HG03442 (cell line): ENCODE results near the gene PAPPA2.
"Not testable (repeated sequence)": the region's sequence is repeated elsewhere in the genome, so short reads cannot be mapped to it uniquely, and the experiment has no call there.

Experiments
- ATAC-seq: cut with Tn5 transposase; IDR thresholded peaks from one replicate; pipeline ENCODE4 v1.9.1; 2021; ENCODE audit warnings: mild to moderate bottlenecking, moderate library complexity; ENCODE audit not compliant: unreplicated experiment

Gene PAPPA2

DNA sequence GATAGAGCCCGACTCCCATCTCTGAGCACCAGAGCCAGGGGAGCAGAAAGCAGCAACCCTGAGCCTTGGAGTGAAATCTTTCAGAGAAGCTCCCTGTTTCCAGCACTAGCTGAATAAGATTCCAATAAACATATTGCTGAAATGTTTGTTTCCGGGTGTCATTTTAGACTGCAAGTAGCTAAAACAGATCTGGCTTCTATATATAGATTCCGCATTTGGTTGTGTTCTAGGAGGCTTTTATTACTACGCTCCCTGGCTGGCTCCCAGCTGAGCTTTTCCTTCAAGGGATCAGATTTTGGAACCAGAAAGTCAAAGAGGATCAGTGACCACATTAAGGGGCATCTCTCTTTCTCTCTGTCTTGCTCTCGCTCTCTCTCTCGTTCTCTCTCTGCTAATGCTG, 88.2 kb downstream of the PAPPA2 start:
- no peak for ATAC-seq

DNA sequence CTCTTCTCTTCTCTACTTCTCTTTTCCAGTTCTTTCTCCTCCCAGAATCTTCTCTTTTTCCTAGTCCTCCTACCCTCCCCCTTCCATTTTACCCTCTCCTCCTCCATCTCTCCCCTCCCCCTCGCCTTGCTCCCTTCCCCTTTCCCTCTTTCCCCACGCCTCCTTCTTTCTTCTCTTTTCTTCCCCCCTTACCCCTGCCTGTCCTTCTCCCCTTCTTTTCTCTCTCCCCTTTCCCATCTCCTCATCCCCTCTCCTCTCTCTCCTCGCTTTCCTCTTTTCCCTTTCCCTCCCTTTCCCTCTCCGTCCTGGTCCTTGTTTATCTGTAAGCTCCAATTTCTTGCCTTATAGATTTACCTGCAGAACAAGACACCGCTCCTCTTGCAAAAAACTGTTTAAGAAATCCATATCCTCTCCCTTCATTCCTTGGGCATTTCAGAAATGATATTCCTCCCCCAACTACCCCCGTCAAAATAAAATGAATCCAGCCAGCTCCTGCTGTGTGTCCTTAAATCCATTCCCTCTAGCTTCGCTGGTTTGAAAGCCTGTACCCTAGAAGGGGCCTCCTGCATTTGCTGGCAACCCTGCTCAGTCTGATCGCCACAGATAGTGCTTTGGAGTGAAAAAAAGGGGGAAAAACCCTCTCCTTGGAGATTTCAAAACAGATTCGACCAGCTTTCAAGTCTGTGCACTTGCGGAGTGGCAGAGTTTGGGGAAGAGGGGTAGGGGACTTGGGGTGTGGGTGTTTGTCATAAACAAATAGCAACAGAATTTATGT, 89.4 kb downstream of the PAPPA2 start:
- ATAC-seq: no peak

DNA sequence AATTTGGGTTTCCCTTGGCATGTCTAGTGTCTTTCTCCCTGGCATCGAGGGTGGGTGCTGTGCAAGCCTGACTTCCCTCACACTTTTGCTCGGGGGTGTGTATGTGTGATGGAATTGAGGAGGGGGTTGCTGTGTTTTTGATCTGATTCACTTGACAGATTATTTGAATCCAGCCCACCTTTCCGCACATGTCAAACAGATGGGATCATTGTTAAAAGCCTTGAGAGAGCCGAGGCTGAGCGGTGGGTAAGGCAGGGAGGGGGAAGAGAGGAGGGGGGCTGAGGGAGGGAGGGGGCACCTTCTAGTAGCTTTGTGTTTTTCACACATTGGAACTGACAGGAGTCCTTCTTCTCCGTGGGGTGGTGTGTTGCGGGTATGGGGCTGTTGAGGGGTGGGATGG, 90.0 kb downstream of the PAPPA2 start:
- no peak for ATAC-seq

DNA sequence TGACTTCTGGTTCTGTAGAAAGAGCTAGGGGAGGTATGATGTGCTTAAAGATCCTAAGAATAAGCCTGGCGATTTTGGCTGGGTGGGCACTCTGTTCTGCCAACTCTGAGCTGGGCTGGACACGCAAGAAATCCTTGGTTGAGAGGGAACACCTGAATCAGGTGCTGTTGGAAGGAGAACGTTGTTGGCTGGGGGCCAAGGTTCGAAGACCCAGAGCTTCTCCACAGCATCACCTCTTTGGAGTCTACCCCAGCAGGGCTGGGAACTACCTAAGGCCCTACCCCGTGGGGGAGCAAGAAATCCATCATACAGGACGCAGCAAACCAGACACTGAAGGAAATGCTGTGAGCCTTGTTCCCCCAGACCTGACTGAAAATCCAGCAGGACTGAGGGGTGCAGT, 93.3 kb downstream of the PAPPA2 start:
- no peak for ATAC-seq

DNA sequence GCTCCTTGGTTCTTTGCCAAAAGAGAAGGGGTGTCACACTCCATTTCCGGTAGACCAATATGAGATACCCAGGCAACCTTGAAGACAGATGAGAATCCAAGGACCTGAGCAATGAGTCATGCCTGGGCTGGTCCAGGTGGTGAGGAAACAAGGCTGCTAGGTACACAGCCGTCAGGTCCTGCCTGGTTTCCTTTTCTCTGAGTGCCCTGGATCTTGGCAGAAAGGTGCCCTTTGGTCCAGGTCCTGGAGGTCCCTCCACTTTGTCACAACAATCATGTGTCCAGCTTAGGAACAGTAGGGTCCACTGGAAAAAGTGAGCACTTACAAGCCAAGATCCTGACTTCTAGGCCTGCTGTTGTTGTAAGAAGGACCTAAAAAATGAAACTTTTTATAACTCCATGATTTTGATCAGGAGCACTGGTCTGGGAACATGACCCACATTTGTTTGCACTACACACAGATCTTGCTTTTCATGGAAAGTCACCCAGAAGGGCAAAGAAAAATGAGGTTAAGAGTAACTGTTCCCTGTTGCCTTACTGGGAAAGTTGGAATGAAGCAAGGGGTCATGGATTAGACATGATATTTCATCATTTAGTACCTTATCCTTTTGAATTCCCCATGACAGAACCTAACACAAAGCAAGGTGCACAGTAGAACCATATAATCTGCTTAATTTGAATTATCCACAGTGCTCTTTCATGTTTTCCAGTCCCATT, 94.7 kb downstream of the PAPPA2 start:
- ATAC-seq: no peak

DNA sequence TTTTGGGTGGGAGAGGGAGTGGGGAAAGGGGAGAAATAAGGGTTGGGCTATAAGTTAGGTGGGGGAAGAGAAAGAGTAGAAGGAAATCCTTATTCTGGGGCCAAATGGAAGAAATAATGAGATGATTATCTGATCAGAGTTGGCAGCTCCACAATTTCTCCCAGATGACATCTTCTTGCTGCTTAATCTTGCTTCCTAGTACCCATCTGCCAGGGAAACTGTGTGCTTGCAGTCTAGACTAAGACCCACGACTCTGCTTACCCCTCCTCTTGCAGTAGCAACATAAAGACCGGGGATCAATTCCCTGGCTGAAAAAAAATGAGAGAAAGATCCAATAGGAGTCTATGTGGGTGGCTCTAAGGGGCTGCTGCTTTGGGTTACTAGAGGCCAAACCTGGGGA, 95.6 kb downstream of the PAPPA2 start:
- no peak for ATAC-seq

DNA sequence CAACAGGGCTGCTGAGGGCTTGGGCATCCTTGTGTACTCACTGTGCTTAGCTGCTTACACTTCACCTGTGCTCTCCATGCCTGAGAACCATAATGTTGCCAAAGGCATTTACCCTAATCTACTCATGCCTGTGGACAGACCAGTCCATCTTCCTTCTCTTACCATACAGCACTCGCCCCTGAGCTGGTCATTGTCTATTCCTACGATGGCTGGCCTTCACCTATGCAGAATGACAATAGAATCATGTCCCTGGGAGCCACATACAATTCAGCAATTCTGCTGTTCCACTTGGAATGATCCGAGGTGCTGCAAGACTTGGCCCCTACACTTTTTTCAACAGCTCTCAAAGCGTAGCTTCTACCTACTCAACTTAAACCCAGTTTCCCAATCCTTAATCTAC, 96.5 kb downstream of the PAPPA2 start:
- ATAC-seq: no peak

DNA sequence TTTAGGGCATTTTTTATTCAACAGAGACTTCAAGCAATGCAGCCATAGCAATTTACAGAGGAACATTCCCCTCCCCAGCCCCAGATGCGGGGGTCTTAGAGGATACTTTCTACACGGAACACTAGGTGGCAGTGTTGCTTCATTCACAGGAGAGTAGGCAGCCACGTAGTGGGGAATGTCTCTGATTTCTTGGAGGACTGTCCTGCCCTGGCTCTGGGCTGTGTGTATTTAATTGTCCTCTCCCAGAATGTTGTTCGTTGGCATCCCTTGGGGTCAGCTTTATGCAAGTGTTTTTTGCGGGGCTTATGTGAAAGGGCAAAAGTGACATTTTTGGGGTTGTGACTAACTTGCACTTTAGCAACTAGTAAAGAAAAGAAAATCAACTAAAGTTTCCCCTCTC, 96.9 kb downstream of the PAPPA2 start:
- peak; percentile 65 for ATAC-seq

DNA sequence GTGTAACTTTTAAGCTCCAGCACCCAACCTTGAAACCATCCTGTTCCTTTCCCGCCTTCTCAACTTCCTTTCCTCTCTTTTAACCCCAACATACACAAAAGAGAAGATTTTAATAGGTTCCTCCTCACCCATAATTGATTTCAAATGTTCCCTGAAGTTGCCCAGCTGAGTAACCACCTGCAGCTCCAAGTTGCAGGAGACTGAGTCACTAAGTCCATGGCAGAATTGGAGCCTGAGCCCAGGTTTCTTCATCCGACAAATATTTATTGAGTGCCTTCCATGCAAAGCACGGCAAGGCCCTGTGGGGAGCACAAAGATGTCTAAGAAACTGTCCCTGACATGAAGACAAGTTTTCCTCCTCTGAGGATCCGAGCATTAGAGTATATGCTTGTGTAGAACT, 97.7 kb downstream of the PAPPA2 start:
- ATAC-seq: no peak

DNA sequence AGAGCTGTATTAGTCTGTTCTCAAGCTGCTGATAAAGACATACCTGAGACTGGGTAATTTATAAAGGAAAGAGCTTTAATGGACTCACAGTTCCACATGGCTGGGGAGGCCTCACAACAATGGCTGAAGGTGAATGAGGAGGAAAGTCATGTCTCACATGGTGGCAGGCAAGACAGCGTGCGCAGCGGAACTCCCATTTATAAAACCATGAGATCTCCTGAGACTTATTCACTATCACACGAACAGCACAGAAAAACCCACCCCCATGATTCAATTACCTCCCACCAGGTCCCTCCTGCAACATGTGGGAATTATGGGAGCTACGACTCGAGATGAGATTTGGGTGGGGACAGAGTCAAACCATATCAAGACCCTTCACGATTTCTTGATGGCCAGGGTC, 98.8 kb downstream of the PAPPA2 start:
- ATAC-seq: not testable (repeated sequence)

DNA sequence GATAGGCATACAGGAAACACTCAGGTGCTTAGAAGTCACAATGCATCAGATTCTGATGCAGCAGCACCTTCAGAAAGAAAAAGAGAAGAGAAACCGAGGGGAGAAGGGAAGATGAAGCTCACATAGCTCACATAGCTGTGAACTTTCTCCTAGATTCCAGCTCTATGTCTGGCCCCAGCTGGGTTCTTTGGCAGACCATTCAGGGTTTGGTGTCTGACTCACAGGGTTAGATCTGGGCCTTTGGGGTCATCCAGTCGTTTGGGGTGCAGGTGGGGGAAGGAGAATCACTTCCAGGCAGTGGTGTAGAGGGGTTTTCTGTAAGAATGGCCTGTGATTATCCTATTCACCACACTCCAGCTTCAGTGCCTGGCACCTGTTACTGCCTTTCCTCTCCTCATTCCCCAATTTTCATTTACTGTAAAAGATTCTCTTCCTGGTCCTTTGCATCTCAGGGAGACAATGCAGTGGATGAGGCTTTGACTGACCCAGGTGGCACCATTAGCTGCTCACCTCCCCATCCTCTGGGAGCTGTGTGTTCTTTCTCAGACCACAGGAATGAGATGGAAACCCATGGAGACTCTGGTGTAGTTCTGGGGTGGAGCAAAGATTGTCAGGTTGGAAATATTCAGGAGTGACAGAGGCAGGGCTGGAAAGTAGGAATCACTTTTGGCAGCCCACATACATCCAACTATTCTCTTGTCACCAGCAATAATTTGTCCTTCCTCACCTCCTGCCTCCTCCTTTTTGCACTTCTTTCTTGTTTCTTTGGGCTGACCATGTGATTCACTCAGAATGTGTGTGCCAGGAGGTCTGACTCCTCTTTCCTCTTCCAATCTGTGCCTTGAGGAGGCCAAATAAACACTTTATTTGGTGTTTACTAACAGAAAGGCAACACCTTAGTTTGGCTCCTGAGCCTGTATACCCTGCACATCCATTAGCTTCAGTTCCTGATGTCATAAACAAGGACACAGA, 103.3 kb downstream of the PAPPA2 start:
- no peak for ATAC-seq

DNA sequence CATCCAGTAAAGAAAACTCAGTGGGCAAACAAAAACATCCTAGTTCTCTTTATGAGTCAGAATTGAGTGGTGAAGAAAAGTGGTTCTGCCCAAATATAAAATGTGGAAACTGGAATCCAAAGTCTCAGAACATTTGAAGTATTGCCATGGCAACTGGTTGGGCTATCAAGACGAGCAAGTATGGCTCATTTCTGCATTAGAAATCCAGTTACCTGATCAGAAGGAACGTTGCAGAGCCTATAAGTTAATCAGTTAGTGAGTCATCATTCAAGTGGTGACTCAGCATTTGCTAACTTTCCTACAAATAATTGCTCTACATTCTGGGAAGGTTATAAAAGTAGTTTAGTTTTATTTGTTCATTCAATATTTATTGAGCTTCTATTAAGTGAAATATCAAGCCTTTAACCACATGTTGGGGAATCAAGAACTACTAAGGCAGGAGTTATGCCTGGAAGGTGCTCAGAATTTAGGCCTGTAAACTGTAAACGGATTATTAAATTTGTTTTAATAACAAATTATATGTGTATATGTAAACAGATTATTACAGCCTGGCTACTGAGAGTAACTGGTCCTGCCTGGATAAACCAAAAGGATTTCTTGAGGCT, 104.3 kb downstream of the PAPPA2 start:
- no peak for ATAC-seq

DNA sequence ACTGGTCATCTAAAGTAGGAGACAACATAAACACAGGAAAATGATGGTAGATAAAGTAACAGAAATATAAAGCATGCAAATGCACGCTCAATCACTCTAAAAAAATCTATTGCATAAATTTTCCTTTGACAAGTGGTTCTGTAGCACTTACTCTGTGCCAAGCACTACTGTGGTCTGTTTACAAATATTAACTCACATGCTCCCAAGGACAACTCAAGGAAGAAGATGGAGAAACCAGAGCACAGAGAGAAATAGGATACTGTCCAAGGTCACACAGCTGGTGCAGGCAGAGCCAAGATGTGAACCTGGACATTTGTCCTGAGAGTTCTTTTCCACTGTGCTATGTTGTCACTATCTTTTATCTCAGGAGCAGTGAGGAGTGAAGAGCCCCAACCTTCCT, 105.2 kb downstream of the PAPPA2 start:
- ATAC-seq: no peak

DNA sequence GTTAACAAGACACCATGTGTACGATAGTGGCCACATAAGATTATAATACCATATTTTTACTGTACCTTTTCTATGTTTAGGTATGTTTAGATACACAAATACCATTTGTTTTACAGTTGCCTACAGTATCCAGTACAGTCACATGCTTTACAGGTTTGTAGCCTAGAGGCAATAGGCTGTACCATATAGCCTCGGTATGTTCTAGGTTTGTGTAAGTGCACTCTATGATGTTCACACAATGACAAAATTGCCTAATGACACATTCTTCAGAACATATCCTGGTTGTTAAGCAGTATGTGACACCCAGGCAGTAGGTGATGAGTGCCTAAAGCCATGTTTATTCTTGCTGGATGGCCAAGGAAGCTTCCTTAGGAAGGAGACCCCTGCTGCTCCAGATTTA, 111.8 kb downstream of the PAPPA2 start:
- ATAC-seq: no peak

DNA sequence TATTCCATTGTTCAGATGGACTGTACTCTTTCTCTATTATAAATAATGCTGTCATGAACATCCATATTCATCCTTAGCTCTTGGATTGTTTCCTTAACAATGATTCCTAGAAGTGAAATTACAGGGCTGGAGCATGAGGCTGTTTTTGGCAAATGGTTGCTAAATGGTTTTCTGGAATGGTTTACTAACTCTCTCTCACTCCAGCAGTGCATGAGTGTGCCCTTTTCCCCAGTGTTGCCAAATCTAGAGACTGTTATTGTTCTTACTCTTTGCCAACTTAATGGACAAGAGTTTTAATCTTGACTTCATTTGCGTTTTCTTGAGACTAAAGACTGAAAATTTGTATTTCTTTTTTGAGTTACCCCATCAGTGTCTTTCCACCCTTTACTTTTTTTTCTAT, 113.0 kb downstream of the PAPPA2 start:
- ATAC-seq: no peak

DNA sequence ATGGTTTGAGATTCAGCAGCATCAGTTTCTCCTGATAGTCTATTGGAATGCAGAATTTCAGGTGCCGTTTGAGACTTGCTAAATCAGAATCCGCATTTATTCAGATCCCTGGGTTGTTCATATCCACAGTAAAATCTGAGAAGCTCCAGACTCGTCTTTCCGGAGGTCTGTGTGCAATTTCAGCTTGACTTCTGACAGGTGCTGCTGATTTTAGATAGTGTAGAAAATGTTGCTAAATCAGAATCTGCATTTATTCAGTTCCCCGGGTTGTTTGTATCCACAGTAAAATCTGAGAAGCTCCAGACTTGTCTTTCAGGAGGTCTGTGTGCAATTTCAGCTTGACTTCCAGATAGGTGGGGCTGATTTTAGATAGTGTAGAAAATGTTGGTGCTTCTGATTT, 113.7 kb downstream of the PAPPA2 start:
- no peak for ATAC-seq

DNA sequence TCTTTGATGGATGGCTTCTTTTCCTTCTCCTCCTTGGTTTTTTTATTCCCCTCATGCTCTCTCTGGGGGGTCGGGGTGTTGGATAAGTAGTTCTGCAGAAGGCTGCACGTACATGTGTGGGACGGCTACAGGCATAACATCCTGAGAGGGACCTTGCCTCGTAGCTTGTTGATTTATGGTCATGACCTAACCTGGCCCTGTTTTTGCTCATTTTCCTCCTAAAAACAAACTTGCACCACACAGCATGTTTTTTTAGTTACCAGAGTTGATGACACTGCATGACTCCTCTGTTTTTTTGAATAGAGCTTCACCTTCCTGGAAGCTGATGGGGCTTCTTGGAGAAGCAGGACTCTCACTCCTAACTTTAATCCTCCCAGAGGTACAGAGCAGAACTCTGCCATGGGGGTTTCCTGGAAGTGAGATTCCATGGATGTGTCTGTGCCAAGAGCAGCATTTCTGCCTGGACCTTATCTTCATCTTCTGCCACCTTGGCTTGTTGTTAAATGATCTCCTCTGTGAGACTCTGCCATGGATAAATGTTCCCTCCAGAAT, 114.7 kb downstream of the PAPPA2 start:
- no peak for ATAC-seq

DNA sequence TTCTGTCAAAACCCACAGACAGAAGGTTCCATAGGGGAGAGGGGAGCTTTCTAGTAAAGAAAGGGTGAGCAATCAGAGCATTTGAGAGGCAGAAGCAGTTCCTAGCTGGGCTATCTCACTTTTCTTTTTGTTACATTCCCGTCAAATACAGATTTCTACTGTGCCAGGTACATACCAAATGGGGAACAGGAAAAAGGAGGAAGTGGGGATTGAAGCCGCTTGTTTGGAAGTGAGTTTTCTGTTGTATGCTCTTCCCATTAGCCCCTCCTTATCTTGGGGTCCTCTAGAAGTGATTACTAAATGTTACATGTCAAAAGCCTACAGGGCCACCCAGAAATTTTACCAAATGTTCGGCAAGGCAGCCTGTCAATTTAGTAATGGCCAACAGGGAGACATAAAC, 116.1 kb downstream of the PAPPA2 start:
- no peak for ATAC-seq

DNA sequence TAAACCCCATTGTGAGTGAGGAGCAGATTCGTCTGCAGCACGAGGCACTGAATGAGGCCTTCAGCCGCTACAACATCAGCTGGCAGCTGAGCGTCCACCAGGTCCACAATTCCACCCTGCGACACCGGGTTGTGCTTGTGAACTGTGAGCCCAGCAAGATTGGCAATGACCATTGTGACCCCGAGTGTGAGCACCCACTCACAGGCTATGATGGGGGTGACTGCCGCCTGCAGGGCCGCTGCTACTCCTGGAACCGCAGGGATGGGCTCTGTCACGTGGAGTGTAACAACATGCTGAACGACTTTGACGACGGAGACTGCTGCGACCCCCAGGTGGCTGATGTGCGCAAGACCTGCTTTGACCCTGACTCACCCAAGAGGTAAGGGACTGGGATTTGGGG, 132.2 kb downstream of the PAPPA2 start:
- no peak for ATAC-seq

DNA sequence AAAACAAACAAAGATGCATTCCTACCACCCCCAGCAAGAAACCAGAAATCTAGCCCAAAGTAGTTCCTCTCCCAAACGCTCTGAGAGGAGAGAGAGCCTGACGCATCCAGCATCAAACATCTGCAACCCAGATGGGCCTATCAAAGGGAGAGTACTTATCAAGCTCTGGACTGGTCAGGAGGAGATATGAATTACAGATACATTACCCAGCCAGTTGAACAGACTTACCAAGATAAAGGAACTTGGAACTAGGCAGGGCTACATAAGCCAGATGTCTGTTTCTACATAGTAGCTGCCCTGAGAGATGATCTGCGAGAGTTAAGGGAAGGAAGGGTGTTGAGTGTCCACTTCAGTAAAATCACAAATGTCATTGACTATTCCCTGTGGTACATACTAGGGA, 138.4 kb downstream of the PAPPA2 start:
- ATAC-seq: no peak
